ENCODE results near the gene LRRC59. TPM values are rescaled to one million over a fixed set of nuclear protein-coding genes. Genes with fewer than 3 reads are reported as not detected.
"Not testable (repeated sequence)": the region's sequence is repeated elsewhere in the genome, so short reads cannot be mapped to it uniquely, and the experiment has no call there.

LRRC59 gene
- total RNA-seq = 32.9 TPM
- long read RNA-seq, transcript LRRC59-201 (7 exons, 2,910 nt) = major isoform, 36 of 56 reads
- long read RNA-seq, partial matches to known transcripts = 18 of 56 reads
- long read RNA-seq, other reads (novel, unspliced or antisense) = 2 of 56 reads

- DNase-seq (ENCODE audit: low spot score) = peak; percentile 95
- intact Hi-C loops (cut with DNase I) = no loop called here
Measured at GRCh38 chr17:50397111-50397918, at the start of gene LRRC59. LRRC59 (minus strand) TSS chr17:50397523; CDS start chr17:50397317, 206 bp downstream.

DNA sequence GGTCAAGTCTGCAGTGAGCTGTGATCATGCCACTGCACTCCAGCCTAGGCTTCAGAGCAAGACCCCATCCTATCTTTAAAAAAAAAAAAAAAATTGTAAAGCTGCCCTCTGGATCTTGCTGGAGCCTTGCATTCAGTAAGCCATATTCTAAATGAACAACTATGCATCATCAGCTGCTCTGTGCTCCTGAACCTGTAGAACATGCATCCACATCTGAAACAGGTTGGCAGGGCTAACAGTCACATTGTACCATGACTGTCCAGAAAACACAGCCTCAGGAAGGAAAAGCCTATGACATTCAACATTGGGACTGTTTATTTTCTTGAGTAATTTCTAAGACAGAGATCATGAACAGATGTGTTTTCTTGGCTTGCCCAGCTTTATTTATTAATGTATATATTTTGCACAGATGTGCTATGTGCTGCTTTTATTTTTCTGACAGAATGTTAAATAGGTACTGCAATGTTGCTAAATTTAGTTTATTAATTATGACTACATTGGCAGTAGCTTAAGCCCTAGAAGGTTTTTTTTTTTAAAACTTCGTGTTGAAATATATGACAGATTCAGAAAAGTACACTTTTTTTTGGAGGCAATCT lies 48.5 kb upstream of the LRRC59 start:
- no peak for DNase-seq (ENCODE audit: low spot score)
- intact Hi-C loops (cut with DNase I) = no loop called here

DNA sequence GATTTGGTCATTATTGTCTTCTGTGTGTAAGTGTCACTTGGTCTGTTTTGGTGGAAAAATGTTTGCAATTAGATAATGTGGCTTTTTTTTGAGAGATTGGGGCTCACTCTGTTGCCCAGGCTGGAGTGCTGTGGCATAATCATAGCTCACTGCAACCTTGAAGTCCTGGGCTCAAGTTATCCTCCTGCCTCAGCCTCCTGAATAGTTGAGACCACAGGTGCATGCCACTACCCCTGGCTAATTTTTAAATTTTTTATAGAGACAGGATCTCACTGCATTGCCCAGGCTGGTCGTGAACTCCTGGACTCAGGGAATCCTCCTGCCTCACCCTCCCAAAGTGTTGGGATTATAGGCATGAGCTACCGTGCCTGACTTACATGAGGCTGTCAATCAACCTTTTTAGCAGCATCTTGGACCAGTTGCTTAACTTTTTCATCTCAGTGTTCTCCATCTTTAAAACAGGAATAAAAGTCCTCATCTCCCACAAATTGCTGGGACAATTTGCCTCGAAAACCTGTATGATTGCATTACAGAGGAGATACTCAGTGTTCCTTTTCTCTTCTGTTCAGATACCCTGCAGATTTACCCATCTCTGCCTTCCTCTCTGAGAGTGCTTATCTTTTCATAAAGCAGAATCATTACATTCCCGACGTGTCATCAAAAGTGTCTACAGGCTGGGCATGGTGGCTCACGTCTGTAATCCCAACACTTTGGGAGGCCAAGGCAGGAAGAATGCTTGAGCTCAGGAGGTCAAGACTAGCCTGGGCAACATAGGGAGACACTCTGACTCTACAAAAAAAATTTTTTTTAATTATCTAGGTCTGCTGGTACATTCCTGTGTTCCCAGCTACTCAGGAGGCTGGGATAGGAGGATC lies 47.8 kb upstream of the LRRC59 start:
- DNase-seq (ENCODE audit: low spot score) = no peak
- intact Hi-C loops (cut with DNase I) = no loop called here

DNA sequence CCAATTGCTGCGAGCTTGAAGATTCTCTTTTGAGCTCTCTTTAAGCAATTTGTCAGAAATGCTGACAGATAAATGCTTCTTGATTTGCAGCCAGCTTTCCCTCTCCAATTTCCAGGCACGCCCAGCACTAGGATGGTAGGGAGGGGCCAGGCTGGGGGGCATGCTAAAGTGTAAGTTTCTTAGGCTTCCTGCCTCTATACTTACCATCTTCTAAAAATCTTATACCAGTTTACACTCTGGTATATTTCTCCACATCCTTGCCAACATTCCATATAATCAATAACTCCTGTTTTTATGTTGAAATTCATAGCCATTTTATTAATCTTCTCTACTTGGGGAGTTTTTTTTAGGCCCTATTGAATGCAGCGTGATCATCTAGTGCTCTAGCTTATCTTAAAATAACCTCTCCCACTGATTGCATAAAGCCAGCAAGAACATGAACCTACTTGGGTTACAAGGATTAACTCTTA lies 46.2 kb upstream of the LRRC59 start:
- intact Hi-C loops (cut with DNase I) = no loop called here
- no peak for DNase-seq (ENCODE audit: low spot score)

DNA sequence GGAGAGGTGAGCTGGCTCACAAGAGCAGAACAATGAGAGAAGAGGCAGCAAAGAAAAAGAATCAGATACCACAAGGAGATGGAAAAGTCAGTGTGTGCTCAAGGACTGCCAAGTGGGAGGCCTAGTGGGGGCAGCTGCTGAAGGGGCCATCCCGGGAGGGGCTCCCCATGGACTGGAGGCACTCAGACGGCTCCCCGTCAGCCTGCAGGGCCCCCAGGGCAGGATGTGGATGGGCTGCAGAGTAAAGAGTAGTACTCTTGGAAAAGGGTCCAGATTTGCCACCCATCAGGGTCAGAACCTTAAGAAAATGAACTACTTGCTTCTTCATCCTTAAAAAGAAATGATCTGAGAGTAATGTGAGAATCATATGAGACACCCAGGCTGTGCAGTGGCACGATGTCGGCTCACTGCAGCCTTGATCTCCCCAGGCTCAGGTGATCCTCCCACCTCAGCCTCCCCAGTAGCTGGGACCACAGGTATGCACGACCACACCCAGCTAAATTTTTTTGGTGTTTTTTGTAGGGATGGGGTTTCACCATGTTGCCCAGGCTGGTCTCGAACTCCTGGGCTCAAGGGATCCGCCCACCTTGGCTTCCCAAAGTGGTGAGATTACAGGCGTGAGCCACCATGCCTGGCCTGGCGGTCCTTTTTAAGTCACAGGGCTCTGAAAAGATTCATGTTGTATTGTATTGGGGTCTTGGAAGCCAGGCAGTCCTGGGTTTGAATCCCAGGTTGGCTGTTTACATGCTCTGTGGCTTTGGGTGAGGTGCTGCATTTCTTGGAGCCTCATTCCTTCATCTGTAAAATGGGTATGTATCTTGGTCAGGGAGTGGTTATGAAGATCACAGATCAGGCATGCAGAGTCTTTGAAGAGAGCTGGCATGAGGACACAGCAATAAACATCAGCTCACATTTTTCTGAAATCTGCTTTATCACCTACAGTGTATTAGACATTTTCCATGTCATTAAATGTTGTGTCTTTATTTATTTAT lies 43.8 kb upstream of the LRRC59 start:
- intact Hi-C loops (cut with DNase I) = no loop called here
- DNase-seq (ENCODE audit: low spot score) = no peak

DNA sequence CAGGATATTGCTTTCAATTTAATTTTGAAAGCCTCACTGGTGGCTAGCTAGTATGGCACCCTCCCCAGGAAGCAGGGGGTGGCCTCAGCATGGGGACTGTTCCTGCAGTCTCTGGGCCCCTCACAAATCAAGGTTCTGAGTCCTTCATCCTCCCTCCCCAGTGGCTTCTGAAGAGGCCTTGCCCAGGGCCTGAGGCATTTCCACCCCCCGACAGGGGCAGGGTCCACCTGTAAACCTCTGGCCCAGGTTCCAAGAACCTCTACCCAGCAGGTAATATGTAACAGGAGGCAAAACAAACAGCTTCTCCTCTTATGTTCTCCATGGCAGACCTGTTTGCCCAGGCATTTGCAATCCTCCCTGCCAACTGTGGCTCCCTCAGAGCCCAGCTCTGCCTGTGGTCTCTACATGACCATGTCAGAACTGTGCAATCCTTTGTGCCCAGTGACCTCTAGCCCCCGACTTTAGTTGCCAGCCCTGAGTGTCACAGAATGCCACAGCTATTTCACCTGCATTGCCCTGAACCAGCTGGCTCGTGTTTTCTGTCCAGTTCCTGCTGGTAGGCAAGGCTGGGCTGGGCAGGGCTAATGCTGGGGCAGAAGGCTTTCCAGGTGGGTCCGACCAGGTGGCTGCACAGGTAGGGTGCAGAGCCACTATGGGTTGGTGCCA lies 43.0 kb upstream of the LRRC59 start:
- DNase-seq (ENCODE audit: low spot score) = no peak
- intact Hi-C loops (cut with DNase I) = no loop called here

GRCh38 chr17:50439008-50439407 lies 41.7 kb upstream of the LRRC59 start:
- intact Hi-C loops (cut with DNase I) = no loop called here

DNA sequence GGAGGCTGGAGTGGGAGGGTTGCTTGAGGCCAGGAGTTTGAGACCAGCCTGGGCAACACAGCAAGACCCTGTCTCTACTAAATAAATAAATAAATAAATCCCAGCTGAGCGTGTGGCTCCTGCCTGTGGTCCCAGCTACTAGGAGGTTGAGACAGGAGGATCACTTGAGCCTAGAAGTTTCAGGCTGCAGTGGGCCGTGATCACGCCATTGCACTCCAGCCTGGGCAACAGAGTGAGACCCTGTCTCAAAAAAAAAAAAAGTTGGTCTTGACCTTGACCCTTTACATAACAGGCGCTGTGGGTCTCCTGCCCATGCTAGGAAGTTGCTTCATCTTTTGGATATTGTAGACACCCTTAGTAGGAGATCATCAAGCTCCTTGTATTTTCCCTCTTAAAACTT lies 40.1 kb upstream of the LRRC59 start:
- intact Hi-C loops (cut with DNase I) = no loop called here
- DNase-seq (ENCODE audit: low spot score) = no peak

More at GRCh38 chr17:50439008-50439407, 41.7 kb upstream of the LRRC59 start:
- no peak for DNase-seq (ENCODE audit: low spot score)

GRCh38 chr17:50432125-50432762 lies 34.9 kb upstream of the LRRC59 start:
- intact Hi-C loops (cut with DNase I) = no loop called here
- DNase-seq (ENCODE audit: low spot score) = no peak

- intact Hi-C loops (cut with DNase I) = no loop called here
Measured at GRCh38 chr17:50430821-50431618, 33.7 kb upstream of the LRRC59 start.

GRCh38 chr17:50429793-50430192 lies 32.5 kb upstream of the LRRC59 start:
- DNase-seq (ENCODE audit: low spot score) = no peak
- intact Hi-C loops (cut with DNase I) = no loop called here

More at GRCh38 chr17:50430821-50431618, 33.7 kb upstream of the LRRC59 start:
- no peak for DNase-seq (ENCODE audit: low spot score)

DNA sequence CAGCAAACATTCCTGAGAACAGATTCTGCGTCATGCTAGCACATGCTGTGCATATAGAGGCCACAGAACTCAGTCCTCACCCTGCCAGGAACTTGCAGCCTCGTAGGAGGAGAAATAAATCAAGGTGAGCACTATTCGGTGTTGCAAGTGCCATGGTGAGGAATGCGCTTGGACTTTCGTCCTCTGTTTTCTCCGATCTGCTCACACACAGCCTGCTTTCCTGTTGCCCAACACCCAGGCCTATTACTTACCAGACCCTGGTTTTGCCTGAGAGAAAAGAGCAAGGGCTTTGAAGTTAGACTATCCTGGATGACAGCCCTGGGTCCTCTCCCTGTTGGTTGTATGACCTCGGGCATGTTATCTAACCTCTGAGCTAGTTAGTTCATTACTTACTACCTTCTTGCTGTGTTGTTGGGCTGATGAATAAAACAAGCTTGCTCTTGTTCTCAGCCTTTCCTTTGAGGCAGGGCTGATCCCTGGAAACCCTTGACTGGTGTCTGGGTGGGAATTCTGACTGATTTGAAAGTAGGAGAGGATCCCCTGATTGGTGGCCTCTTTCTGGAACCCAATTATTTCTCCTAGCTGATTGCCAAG lies 31.6 kb upstream of the LRRC59 start:
- intact Hi-C loops (cut with DNase I) = no loop called here
- no peak for DNase-seq (ENCODE audit: low spot score)

DNA sequence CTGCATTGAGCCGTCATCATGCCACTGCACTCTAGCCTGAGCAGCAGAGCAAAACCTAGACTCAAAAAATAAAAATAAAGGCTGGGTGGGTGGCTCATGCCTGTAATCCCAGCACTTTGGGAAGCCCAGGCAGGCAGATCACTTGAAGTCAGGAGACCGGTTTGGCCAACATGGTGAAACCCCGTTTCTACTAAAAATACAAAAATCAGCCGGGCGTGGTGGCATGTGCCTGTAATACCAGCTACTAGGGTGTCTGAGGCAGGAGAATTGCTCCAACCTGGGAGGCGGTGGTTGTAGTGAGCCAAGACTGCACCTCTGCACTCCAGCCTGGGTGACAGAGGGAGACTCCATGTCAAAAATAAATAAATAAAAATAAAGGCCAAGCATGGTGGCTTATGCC lies 30.8 kb upstream of the LRRC59 start:
- DNase-seq (ENCODE audit: low spot score); intact Hi-C loops (cut with DNase I): not testable (repeated sequence)

DNA sequence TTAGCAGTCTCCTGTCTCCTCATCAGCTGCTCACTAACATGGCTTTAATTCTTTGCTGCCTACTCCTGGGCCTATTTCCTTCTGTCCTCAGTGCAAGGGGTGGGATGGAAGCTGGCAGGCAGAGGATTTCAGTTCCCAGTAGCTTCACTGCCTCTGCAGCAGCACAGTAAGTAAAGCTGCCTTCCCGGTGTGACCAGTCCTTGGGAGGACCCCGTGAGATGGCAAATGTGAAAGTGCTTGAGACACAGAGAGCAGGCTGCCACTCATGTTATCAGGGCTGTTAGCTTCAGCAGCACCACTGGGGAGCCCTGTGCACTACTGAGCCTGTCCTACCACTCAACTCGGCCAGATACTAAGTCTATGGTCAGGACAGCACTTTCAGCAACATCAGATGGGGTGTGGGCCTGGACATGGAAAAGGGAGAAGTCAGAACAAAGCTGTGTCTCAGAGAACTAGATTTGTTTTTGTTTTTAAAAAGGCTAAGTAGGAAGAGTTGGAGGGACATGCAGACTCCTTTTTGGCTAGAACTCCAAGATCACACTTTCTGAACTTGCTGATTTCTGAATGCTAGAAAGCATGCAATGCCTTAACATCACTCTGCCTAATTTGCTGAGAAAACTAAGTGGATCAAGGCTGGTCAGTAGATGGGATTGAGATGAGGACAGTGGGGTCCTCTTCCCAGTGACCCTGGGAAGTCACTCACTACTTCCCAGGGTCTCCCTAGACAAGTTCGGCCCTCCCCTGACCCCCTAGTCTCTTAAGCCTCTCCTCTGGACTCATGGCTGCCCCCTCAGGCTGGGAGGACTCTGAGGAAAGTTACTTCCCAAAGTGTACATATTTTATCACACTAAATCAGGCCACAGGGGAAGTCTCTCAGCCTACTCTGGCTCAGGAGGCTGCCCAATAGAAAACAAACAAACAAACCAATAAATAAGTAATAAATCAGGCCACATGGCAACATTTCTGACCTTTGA lies 29.8 kb upstream of the LRRC59 start:
- intact Hi-C loops (cut with DNase I) = no loop called here
- no peak for DNase-seq (ENCODE audit: low spot score)

GRCh38 chr17:50426472-50426782 lies 29.1 kb upstream of the LRRC59 start:
- DNase-seq (ENCODE audit: low spot score) = no peak
- intact Hi-C loops (cut with DNase I) = no loop called here
